Gastrocnemius medialis (tissue), 4 donors: ENCODE results near the gene TMEM185A.
"Not testable (repeated sequence)": the region's sequence is repeated elsewhere in the genome, so short reads cannot be mapped to it uniquely, and the experiment has no call there.

Source experiments
- CTCF ChIP-seq, 5 experiments: fragments of 450-650 bp in 3 of 5; fragments of 200-600 bp in 2 of 5; sonication (generic) in 2 of 5; IDR thresholded peaks in 4 of 5; conservative IDR thresholded peaks in 1 of 5; 1 replicate in 4 of 5; 2 replicates in 1 of 5; pipeline ENCODE4 v1.5.1; 2016 to 2019; ENCODE audit warnings: antibody characterized with exemption in 5 of 5, mild to moderate bottlenecking in 3 of 5, moderate library complexity in 3 of 5
- POLR2A ChIP-seq, 2 donors: fragments of 450-650 bp; IDR thresholded peaks; one replicate each; pipeline ENCODE4 v1.6.1; 2017; ENCODE audit warnings: antibody characterized with exemption in 2 of 2, mild to moderate bottlenecking in 2 of 2, moderate library complexity in 2 of 2

DNA sequence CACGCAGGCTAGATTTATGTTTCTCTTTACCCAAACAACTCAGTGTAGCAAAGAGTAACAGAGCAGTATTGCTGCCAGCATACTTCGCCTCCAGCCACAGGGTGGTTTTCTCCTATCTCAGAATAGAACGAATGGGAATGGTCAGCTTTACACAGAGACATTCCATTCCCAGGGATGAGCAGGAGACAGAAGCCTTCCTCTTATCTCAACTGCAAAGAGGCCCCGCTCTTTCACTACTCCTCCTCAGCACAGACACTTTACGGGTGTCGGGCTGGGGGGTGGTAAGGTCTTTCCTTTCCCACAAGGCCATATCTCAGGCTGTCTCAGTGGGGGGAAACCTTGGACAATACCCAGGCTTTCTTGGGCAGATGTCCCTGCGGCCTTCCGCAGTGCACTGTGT, 4.8 kb downstream of the TMEM185A start:
- not testable (repeated sequence) for TF ChIP-seq POLR2A (IDR thresholded peaks at IDR 0.05); CTCF (IDR thresholded peaks at IDR 0.05 in 4 of 5, conservative IDR thresholded peaks at IDR 0.05 in 1 of 5)
